WTC11 (cell line): ENCODE measurements around the gene CDV3. TPM values are rescaled to one million over a fixed set of nuclear protein-coding genes. Genes with fewer than 3 reads are reported as not detected.
A peak's percentile ranks its signal among the peaks of the same experiment; 100 is the strongest.

Experiments
- ATAC-seq: fragments of 200-7000 bp; cut with Tn5 transposase; 2 replicates; pipeline ENCODE4 v1.10.0; 2021; ENCODE audit warnings: mild to moderate bottlenecking, moderate library complexity
- CTCF ChIA-PET: fragments of 300-600 bp; sonication (Branson Sonifier 250); formaldehyde crosslinking; loops from one replicate; lab custom pipeline; 2021; ENCODE audit warnings: antibody characterized with exemption; lab: Charles Lee
- POLR2A ChIA-PET: fragments of 350-600 bp; sonication (Branson Sonifier 250); formaldehyde crosslinking; loops from one replicate; lab custom pipeline; 2021; ENCODE audit warnings: antibody characterized with exemption; lab: Charles Lee
- DNase-seq: peaks from one replicate; pipeline ENCODE4 v3.0.0; 2021; ENCODE audit warnings: low spot score
- H3K27ac Mint-ChIP-seq: 2 replicates; pipeline ENCODE4 v1.8.0; 2021; ENCODE audit warnings: mixed read lengths
- H3K27me3 Mint-ChIP-seq: 2 replicates; pipeline ENCODE4 v1.8.0; 2021; ENCODE audit warnings: low read depth, mild to moderate bottlenecking, moderate library complexity, mixed read lengths
- H3K36me3 Mint-ChIP-seq: 2 replicates; pipeline ENCODE4 v1.8.0; 2021; ENCODE audit warnings: mixed read lengths
- H3K4me1 Mint-ChIP-seq: 2 replicates; pipeline ENCODE4 v1.8.0; 2022; ENCODE audit warnings: mixed read lengths
- H3K4me3 Mint-ChIP-seq: 2 replicates; pipeline ENCODE4 v1.8.0; 2021; ENCODE audit warnings: mild to moderate bottlenecking, moderate library complexity, mixed read lengths
- H3K9me3 Mint-ChIP-seq: 2 replicates; pipeline ENCODE4 v1.8.0; 2021; ENCODE audit warnings: mixed read lengths
- ATF3 ChIP-seq: sonication (generic); formaldehyde crosslinking; conservative IDR thresholded peaks from 2 replicates; pipeline ENCODE4 v1.8.1; 2022; ENCODE audit warnings: mild to moderate bottlenecking, missing genetic modification reagents
- CBFB ChIP-seq: sonication (generic); formaldehyde crosslinking; IDR thresholded peaks from 2 replicates; pipeline ENCODE4 v1.8.1; 2022; ENCODE audit warnings: mild to moderate bottlenecking, low read depth, missing genetic modification reagents
- ETV6 ChIP-seq: sonication (generic); formaldehyde crosslinking; IDR thresholded peaks from 2 replicates; pipeline ENCODE4 v1.8.1; 2022; ENCODE audit warnings: mild to moderate bottlenecking, missing genetic modification reagents
- FOXK1 ChIP-seq: sonication (generic); formaldehyde crosslinking; IDR thresholded peaks from 2 replicates; pipeline ENCODE4 v1.8.0; 2022; ENCODE audit warnings: mild to moderate bottlenecking, moderate library complexity, missing genetic modification reagents
- GABPB1 ChIP-seq: sonication (generic); formaldehyde crosslinking; IDR thresholded peaks from 2 replicates; pipeline ENCODE4 v1.8.1; 2023; ENCODE audit warnings: mild to moderate bottlenecking, missing genetic modification reagents
- MAX ChIP-seq: sonication (generic); formaldehyde crosslinking; IDR thresholded peaks from 2 replicates; pipeline ENCODE4 v1.8.0; 2022; ENCODE audit warnings: mild to moderate bottlenecking, missing genetic modification reagents
- MLX ChIP-seq: sonication (generic); formaldehyde crosslinking; IDR thresholded peaks from 2 replicates; pipeline ENCODE4 v1.8.1; 2023; ENCODE audit warnings: mild to moderate bottlenecking, missing genetic modification reagents, moderate library complexity
- NR3C1 ChIP-seq: sonication (generic); formaldehyde crosslinking; conservative IDR thresholded peaks from 2 replicates; pipeline ENCODE4 v1.8.1; 2023; ENCODE audit warnings: low read depth, mild to moderate bottlenecking, missing genetic modification reagents
- OVOL2 ChIP-seq: fragments of 250-450 bp; sonication (Bioruptor Pico); IDR thresholded peaks from 2 replicates; pipeline ENCODE4 v1.9.0; 2021; ENCODE audit warnings: mild to moderate bottlenecking, borderline replicate concordance
- PREB ChIP-seq: sonication (generic); formaldehyde crosslinking; IDR thresholded peaks from 2 replicates; pipeline ENCODE4 v1.8.1; 2022; ENCODE audit warnings: mild to moderate bottlenecking, missing genetic modification reagents, moderate library complexity, borderline replicate concordance
- SP1 ChIP-seq: sonication (generic); formaldehyde crosslinking; conservative IDR thresholded peaks from 2 replicates; pipeline ENCODE4 v1.8.1; 2022; ENCODE audit warnings: missing genetic modification reagents
- TCF7 ChIP-seq: sonication (generic); formaldehyde crosslinking; IDR thresholded peaks from 2 replicates; pipeline ENCODE4 v1.8.0; 2022; ENCODE audit warnings: mild to moderate bottlenecking, low read depth, missing genetic modification reagents, moderate library complexity
- TEAD1 ChIP-seq: sonication (generic); formaldehyde crosslinking; IDR thresholded peaks from 2 replicates; pipeline ENCODE4 v1.8.0; 2022; ENCODE audit warnings: mild to moderate bottlenecking, missing genetic modification reagents
- TP53 ChIP-seq: sonication (generic); formaldehyde crosslinking; IDR thresholded peaks from 2 replicates; pipeline ENCODE4 v1.8.1; 2023; ENCODE audit warnings: mild to moderate bottlenecking, missing genetic modification reagents
- USF2 ChIP-seq: sonication (generic); formaldehyde crosslinking; IDR thresholded peaks from 2 replicates; pipeline ENCODE4 v1.8.1; 2023; ENCODE audit warnings: mild to moderate bottlenecking, missing genetic modification reagents, moderate library complexity
- ZNF512 ChIP-seq: sonication (generic); formaldehyde crosslinking; IDR thresholded peaks from 2 replicates; pipeline ENCODE4 v1.8.1; 2022; ENCODE audit warnings: missing genetic modification reagents, borderline replicate concordance
- ZNF532 ChIP-seq: fragments of 250-450 bp; sonication (Bioruptor Pico); IDR thresholded peaks from 2 replicates; pipeline ENCODE4 v1.9.0; 2021; ENCODE audit warnings: mild to moderate bottlenecking, borderline replicate concordance
- ZSCAN18 ChIP-seq: fragments of 250-450 bp; sonication (Bioruptor Pico); IDR thresholded peaks from 2 replicates; pipeline ENCODE4 v2.1.2; 2022; ENCODE audit warnings: mild to moderate bottlenecking, moderate library complexity
- total RNA-seq: library from RNA; stranded (reverse); gene quantifications from 3 replicates; pipeline ENCODE4 v1.2.3, GENCODE V29; 2021

The CDV3 gene
- total RNA-seq, 1 experiment from 2014 or later: 162 TPM

GRCh38 chr3:133572158-133573053 is 1.1 kb upstream of the CDV3 start (continued):
- TF ChIP-seq ZNF532 (CRISPR knock-in tag): no peak

GRCh38 chr3:133573054-133573628 is 345 bp upstream of the CDV3 start:
- Mint-ChIP-seq H3K27me3 (no peaks in the 10 kb centered on the region), H3K9me3 (no peaks in the 10 kb centered on the region), H3K4me1 (peaks cover 36% of the 10 kb centered on the region), H3K36me3 (peaks cover 33% of the 10 kb centered on the region), H3K27ac (peak overlapping the region; percentile 99), H3K4me3 (peak overlapping the region; percentile 68)
- ChIA-PET POLR2A (interaction anchor here (0.5 to 1.7 kb wide), 10 partner anchors 11 to 149 kb away, joined by 3 to 10 read pairs (median 4); no protein-coding TSS in a partner anchor), CTCF (interaction anchor here (0.6 to 1.9 kb wide), 17 partner anchors 11 to 846 kb away, joined by 3 to 23 read pairs (median 4); no protein-coding TSS in a partner anchor)
- TF ChIP-seq SP1 (CRISPR knock-in tag) (peak; percentile 66; the same call in 1 of the 2 replicates), USF2 (CRISPR knock-in tag) (0 out of 2 replicates have a peak, but pooled peaks have one; percentile 33), GABPB1 (CRISPR knock-in tag) (no peak), MAX (CRISPR knock-in tag) (peak; percentile 62; the same call in 1 of the 2 replicates), NR3C1 (CRISPR knock-in tag) (no peak), PREB (CRISPR knock-in tag) (no peak), FOXK1 (CRISPR knock-in tag) (0 out of 2 replicates have a peak, but pooled peaks have one; percentile 47)
- DNase-seq (peak; percentile 100), ATAC-seq (peak; percentile 93)

GRCh38 chr3:133574260-133574881 is 885 bp downstream of the CDV3 start:
- H3K27ac Mint-ChIP-seq: peak overlapping the region; percentile 91
- ATAC-seq: peak; percentile 2
- CTCF ChIA-PET: interaction anchor here (0.7 to 1.5 kb wide), 6 partner anchors 17 to 107 kb away, joined by 3 to 8 read pairs (median 4); no protein-coding TSS in a partner anchor
- TF ChIP-seq TCF7 (CRISPR knock-in tag) (no peak), ZNF512 (no peak), TEAD1 (CRISPR knock-in tag) (0 out of 2 replicates have a peak, but pooled peaks have one; percentile 31), MLX (no peak), CBFB (CRISPR knock-in tag) (no peak), ATF3 (CRISPR knock-in tag) (no peak), TP53 (CRISPR knock-in tag) (no peak), FOXK1 (CRISPR knock-in tag) (peak; percentile 30; the same call in 1 of the 2 replicates), OVOL2 (CRISPR knock-in tag) (no peak), ETV6 (CRISPR knock-in tag) (no peak), ZSCAN18 (CRISPR knock-in tag) (no peak)

More at GRCh38 chr3:133574260-133574881, 885 bp downstream of the CDV3 start:
- DNase-seq: peak; percentile 69
- no peaks in the 10 kb centered on the region for H3K9me3 Mint-ChIP-seq
- peak overlapping the region; percentile 97 for H3K4me3 Mint-ChIP-seq
- POLR2A ChIA-PET: no interaction called here
- peaks cover 36% of the 10 kb centered on the region for H3K4me1 Mint-ChIP-seq
- H3K36me3 Mint-ChIP-seq: peaks cover 46% of the 10 kb centered on the region
- no peaks in the 10 kb centered on the region for H3K27me3 Mint-ChIP-seq
